ENCODE data around the gene ARHGEF38.

The ARHGEF38 gene

DNA sequence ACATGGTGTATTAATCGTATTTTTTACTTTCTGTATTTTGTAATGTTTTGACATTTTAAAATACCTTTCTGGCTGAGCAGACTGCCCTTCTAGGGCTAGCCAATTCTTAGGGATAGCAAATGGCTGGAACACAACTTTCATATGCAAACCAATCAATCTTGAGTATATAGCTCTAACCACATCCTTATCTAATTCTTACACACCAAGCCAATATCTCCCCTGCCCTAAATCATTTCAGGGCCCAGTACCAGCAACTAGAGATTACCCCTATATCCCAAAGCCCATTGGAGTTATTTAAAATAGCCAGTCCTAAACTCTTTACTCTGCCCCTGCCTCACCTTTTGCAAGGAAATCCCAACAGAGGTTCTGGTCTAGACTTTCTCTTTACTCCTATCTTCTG is 97.8 kb downstream of the ARHGEF38 start:
- no peaks in the 10 kb centered on the region for H3K4me1 ChIP-seq (ENCODE audit: control insufficient read depth, insufficient read depth, low read length)
- H3K36me3 ChIP-seq (ENCODE audit: control insufficient read depth in 2 of 2, insufficient read depth in 1 of 2, low read length in 2 of 2): no peaks in the 10 kb centered on the region
- TF ChIP-seq ZNF239 (tag by site-specific recombination; IDR thresholded peaks at IDR 0.05): no peak
- no peak overlapping the region for H3K27ac ChIP-seq (ENCODE audit: extremely low read depth, low read depth, low read length)
- ChIA-PET POLR2A (no interaction called here), CTCF (no interaction called here)
- H3K9me3 ChIP-seq (ENCODE audit: control insufficient read depth, insufficient read depth, low read depth, low read length): no peaks in the 10 kb centered on the region
- H3K4me3 ChIP-seq (ENCODE audit: low read depth, low read length): no peak overlapping the region

GRCh38 chr4:105651884-105652283 is 99.5 kb downstream of the ARHGEF38 start:
- Histone ChIP-seq H3K4me3 (ENCODE audit: low read depth, low read length) (no peak overlapping the region), H3K9me3 (ENCODE audit: control insufficient read depth, insufficient read depth, low read depth, low read length) (no peaks in the 10 kb centered on the region), H3K27ac (ENCODE audit: extremely low read depth, low read depth, low read length) (no peak overlapping the region), H3K36me3 (ENCODE audit: control insufficient read depth in 2 of 2, insufficient read depth in 1 of 2, low read length in 2 of 2) (no peaks in the 10 kb centered on the region), H3K4me1 (ENCODE audit: control insufficient read depth, insufficient read depth, low read length) (no peaks in the 10 kb centered on the region)
- ChIA-PET CTCF (no interaction called here), POLR2A (no interaction called here)
- TF ChIP-seq, protein P1, sequence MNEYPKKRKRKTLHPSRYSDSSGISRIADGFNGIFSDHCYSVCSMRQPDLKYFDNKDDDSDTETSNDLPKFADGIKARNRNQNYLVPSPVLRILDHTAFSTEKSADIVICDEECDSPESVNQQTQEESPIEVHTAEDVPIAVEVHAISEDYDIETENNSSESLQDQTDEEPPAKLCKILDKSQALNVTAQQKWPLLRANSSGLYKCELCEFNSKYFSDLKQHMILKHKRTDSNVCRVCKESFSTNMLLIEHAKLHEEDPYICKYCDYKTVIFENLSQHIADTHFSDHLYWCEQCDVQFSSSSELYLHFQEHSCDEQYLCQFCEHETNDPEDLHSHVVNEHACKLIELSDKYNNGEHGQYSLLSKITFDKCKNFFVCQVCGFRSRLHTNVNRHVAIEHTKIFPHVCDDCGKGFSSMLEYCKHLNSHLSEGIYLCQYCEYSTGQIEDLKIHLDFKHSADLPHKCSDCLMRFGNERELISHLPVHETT (tag by site-specific recombination; IDR thresholded peaks at IDR 0.05): no peak
- TF ChIP-seq WT1 (tag by site-specific recombination; IDR thresholded peaks at IDR 0.05): no peak
- TF ChIP-seq ZNF791 (tag by site-specific recombination; IDR thresholded peaks at IDR 0.05): no peak
- no peak for TF ChIP-seq ZNF776 (tag by site-specific recombination; IDR thresholded peaks at IDR 0.05; ENCODE audit: borderline replicate concordance)
- TF ChIP-seq ZNF335 (tag by site-specific recombination; conservative IDR thresholded peaks at IDR 0.05): no peak
- no peak for TF ChIP-seq YY2 (tag by site-specific recombination; IDR thresholded peaks at IDR 0.05)
- TF ChIP-seq ZBTB49 (tag by site-specific recombination; IDR thresholded peaks at IDR 0.05; ENCODE audit: low read depth): no peak
- no peak for TF ChIP-seq ZNF157 (tag by site-specific recombination; IDR thresholded peaks at IDR 0.05)
- TF ChIP-seq ZNF626 (tag by site-specific recombination; IDR thresholded peaks at IDR 0.05): no peak
- no peak for TF ChIP-seq PBX3 (CRISPR knock-in tag; IDR thresholded peaks at IDR 0.05)

DNA sequence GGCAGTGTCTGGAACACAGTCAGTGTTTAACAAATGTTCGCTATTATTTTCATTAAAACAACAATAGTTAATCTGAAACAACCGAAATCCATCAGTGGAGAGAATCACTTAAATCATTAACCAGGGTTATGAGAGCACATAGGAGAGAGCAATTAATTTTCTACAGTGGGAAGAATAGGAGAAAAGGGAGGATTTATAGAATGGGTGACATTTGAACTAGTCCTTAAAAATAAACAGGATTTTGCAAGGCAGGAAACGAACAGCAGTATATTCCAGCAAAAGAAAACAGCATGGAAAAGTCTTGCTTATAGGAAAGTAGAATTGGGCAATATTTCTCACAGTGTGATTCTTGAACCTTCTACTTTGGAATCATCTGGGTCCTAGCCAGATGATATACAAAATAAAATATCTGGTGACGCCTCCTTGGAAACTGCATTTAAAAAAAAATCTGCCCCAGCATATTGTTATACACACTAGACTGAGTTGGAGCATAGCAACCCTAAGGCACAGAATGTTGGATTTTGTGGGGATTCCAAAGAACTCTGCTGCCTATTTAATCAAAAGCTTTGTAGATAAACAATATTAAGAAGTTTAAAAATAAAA is 100.0 kb downstream of the ARHGEF38 start:
- no peaks in the 10 kb centered on the region for H3K36me3 ChIP-seq (ENCODE audit: control insufficient read depth in 2 of 2, insufficient read depth in 1 of 2, low read length in 2 of 2)
- CTCF ChIA-PET: no interaction called here
- no peak overlapping the region for H3K27ac ChIP-seq (ENCODE audit: extremely low read depth, low read depth, low read length)
- TF ChIP-seq ZSCAN16 (tag by site-specific recombination; IDR thresholded peaks at IDR 0.05): no peak
- no peak for TF ChIP-seq HOXC10 (CRISPR knock-in tag; IDR thresholded peaks at IDR 0.05)
- POLR2A ChIA-PET: no interaction called here
- H3K4me3 ChIP-seq (ENCODE audit: low read depth, low read length): no peak overlapping the region
- H3K4me1 ChIP-seq (ENCODE audit: control insufficient read depth, insufficient read depth, low read length): no peaks in the 10 kb centered on the region
- H3K9me3 ChIP-seq (ENCODE audit: control insufficient read depth, insufficient read depth, low read depth, low read length): no peaks in the 10 kb centered on the region

DNA sequence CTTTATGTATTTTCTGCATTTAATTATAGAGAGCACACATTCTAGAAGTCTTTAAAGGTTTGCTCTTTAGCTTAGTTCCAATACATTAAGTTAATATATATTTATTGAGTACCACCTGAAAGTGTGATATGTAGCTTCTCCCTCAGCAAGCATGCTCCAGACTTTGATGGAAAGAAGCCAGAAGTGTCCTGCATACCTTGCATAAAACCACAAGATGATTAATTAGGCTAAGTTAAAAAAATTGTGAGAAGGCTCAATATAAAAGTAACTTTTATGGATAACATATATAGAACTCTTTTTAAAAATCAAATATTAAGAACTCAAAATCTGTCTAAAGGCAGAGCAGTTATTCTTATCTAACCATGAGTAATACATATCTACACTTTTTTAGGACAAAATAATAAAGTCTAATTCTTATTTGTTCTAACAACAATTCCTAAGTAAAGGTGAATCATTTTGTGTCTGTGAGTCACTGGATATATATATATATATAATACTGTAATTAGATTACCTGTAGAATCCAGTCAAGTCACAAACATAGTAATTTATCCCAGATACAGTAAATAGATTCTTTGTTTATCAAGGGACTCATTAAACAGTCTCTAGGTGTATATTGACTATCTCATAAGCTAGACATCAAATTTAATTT is 104.8 kb downstream of the ARHGEF38 start:
- Histone ChIP-seq H3K36me3 (ENCODE audit: control insufficient read depth in 2 of 2, insufficient read depth in 1 of 2, low read length in 2 of 2) (no peaks in the 10 kb centered on the region), H3K9me3 (ENCODE audit: control insufficient read depth, insufficient read depth, low read depth, low read length) (no peaks in the 10 kb centered on the region), H3K4me3 (ENCODE audit: low read depth, low read length) (no peak overlapping the region), H3K27ac (ENCODE audit: extremely low read depth, low read depth, low read length) (no peak overlapping the region), H3K4me1 (ENCODE audit: control insufficient read depth, insufficient read depth, low read length) (no peaks in the 10 kb centered on the region)
- CTCF ChIA-PET: no interaction called here
- POLR2A ChIA-PET: no interaction called here
- TF ChIP-seq ZNF488 (tag by site-specific recombination; IDR thresholded peaks at IDR 0.05) (no peak), ZNF433 (tag by site-specific recombination; IDR thresholded peaks at IDR 0.05; ENCODE audit: low read depth) (no peak), ZSCAN30 (tag by site-specific recombination; IDR thresholded peaks at IDR 0.05) (no peak), ZNF341 (tag by site-specific recombination; IDR thresholded peaks at IDR 0.05; ENCODE audit: low read depth) (no peak), ZNF621 (tag by site-specific recombination; IDR thresholded peaks at IDR 0.05) (no peak), ZSCAN5A (tag by site-specific recombination; IDR thresholded peaks at IDR 0.05) (no peak), ZNF423 (tag by site-specific recombination; IDR thresholded peaks at IDR 0.05) (no peak), REPIN1 (tag by site-specific recombination; IDR thresholded peaks at IDR 0.05; ENCODE audit: low read depth) (no peak), KLF7 (tag by site-specific recombination; IDR thresholded peaks at IDR 0.05; ENCODE audit: borderline replicate concordance) (no peak)

Data from HEK293 (cell line).